ENCODE data around the gene IGF2BP1. TPM values are rescaled to one million over a fixed set of nuclear protein-coding genes. Genes with fewer than 3 reads are reported as not detected.

IGF2BP1 gene
- total and polyA plus RNA-seq, 2 donors (not counting 1 experiment from before 2014, with no cell fraction given) = under 0.01 to 1.1 TPM

- TF ChIP-seq EZH2 (IDR thresholded peaks at IDR 0.05; ENCODE audit: low read length, missing control alignments) (no peak), CTCF (conservative IDR thresholded peaks at IDR 0.05 in 1 of 2, IDR thresholded peaks at IDR 0.05 in 1 of 2; ENCODE audit: low read depth in 1 of 2, low read length in 2 of 2) (peak; percentile 90 to 91)
- H3K27ac ChIP-seq (ENCODE audit: insufficient read depth, low read length) = no peak overlapping the region
- H3K27me3 ChIP-seq (ENCODE audit: control insufficient read depth, insufficient read depth, low read length) = no peaks in the 10 kb centered on the region
- no peaks in the 10 kb centered on the region for H3K4me1 ChIP-seq (ENCODE audit: control insufficient read depth, extremely low read depth, insufficient read depth, low read length)
- H3K79me2 ChIP-seq (ENCODE audit: control insufficient read depth, insufficient read depth, low read length) = no peaks in the 10 kb centered on the region
- peak; percentile 33 to 54 for DNase-seq (ENCODE audit: low read depth in 2 of 2)
- no peaks in the 10 kb centered on the region for H3K36me3 ChIP-seq (ENCODE audit: control insufficient read depth, insufficient read depth, low read length)
- peak overlapping the region in 2 of 4 experiments; percentile 15 to 33 for H3K4me3 ChIP-seq (replicated peaks in 1 of 4; ENCODE audit: control extremely low read depth in 1 of 4, insufficient read depth in 1 of 4, low read depth in 3 of 4, low read length in 4 of 4)
- no peaks in the 10 kb centered on the region for H4K20me1 ChIP-seq (ENCODE audit: control insufficient read depth, extremely low read depth, insufficient read depth, low read length)
- no peak overlapping the region for H3K9ac ChIP-seq (ENCODE audit: insufficient read depth, low read length)
- peak overlapping the region; percentile 64 for H2AFZ ChIP-seq (ENCODE audit: low read length)
- peak overlapping the region; percentile 71 for H3K4me2 ChIP-seq (ENCODE audit: extremely low read depth, insufficient read depth, low read length)
- H3K9me3 ChIP-seq (ENCODE audit: control insufficient read depth, insufficient read depth, low read depth, low read length) = no peaks in the 10 kb centered on the region
Observed at GRCh38 chr17:49035470-49036269, 38.5 kb downstream of the IGF2BP1 start.

- H3K4me1 ChIP-seq (ENCODE audit: control insufficient read depth, extremely low read depth, insufficient read depth, low read length) = no peaks in the 10 kb centered on the region
- DNase-seq (ENCODE audit: low read depth in 2 of 2) = no peak
- no peaks in the 10 kb centered on the region for H3K79me2 ChIP-seq (ENCODE audit: control insufficient read depth, insufficient read depth, low read length)
- H4K20me1 ChIP-seq (ENCODE audit: control insufficient read depth, extremely low read depth, insufficient read depth, low read length) = no peaks in the 10 kb centered on the region
- TF ChIP-seq EZH2 (IDR thresholded peaks at IDR 0.05; ENCODE audit: low read length, missing control alignments) = no peak
- TF ChIP-seq CTCF (conservative IDR thresholded peaks at IDR 0.05 in 1 of 2, IDR thresholded peaks at IDR 0.05 in 1 of 2; ENCODE audit: low read depth in 1 of 2, low read length in 2 of 2) = no peak
- H3K4me2 ChIP-seq (ENCODE audit: extremely low read depth, insufficient read depth, low read length) = peak overlapping the region; percentile 71
- H3K9me3 ChIP-seq (ENCODE audit: control insufficient read depth, insufficient read depth, low read depth, low read length) = no peaks in the 10 kb centered on the region
- H3K36me3 ChIP-seq (ENCODE audit: control insufficient read depth, insufficient read depth, low read length) = no peaks in the 10 kb centered on the region
- H3K27me3 ChIP-seq (ENCODE audit: control insufficient read depth, insufficient read depth, low read length) = no peaks in the 10 kb centered on the region
- H2AFZ ChIP-seq (ENCODE audit: low read length) = no peak overlapping the region
- H3K9ac ChIP-seq (ENCODE audit: insufficient read depth, low read length) = no peak overlapping the region
- no peak overlapping the region for H3K4me3 ChIP-seq (replicated peaks in 1 of 4; ENCODE audit: control extremely low read depth in 1 of 4, insufficient read depth in 1 of 4, low read depth in 3 of 4, low read length in 4 of 4)
- no peak overlapping the region for H3K27ac ChIP-seq (ENCODE audit: insufficient read depth, low read length)
Observed at GRCh38 chr17:49036270-49036626, 39.1 kb downstream of the IGF2BP1 start.

- Histone ChIP-seq H2AFZ (ENCODE audit: low read length) (no peak overlapping the region), H3K4me1 (ENCODE audit: control insufficient read depth, extremely low read depth, insufficient read depth, low read length) (no peaks in the 10 kb centered on the region), H3K4me2 (ENCODE audit: extremely low read depth, insufficient read depth, low read length) (no peak overlapping the region), H4K20me1 (ENCODE audit: control insufficient read depth, extremely low read depth, insufficient read depth, low read length) (no peaks in the 10 kb centered on the region), H3K27ac (ENCODE audit: insufficient read depth, low read length) (no peak overlapping the region), H3K9ac (ENCODE audit: insufficient read depth, low read length) (no peak overlapping the region), H3K9me3 (ENCODE audit: control insufficient read depth, insufficient read depth, low read depth, low read length) (no peaks in the 10 kb centered on the region), H3K79me2 (ENCODE audit: control insufficient read depth, insufficient read depth, low read length) (no peaks in the 10 kb centered on the region), H3K4me3 (replicated peaks in 1 of 4; ENCODE audit: control extremely low read depth in 1 of 4, insufficient read depth in 1 of 4, low read depth in 3 of 4, low read length in 4 of 4) (no peak overlapping the region), H3K36me3 (ENCODE audit: control insufficient read depth, insufficient read depth, low read length) (no peaks in the 10 kb centered on the region), H3K27me3 (ENCODE audit: control insufficient read depth, insufficient read depth, low read length) (no peaks in the 10 kb centered on the region)
- TF ChIP-seq EZH2 (IDR thresholded peaks at IDR 0.05; ENCODE audit: low read length, missing control alignments) (no peak), CTCF (conservative IDR thresholded peaks at IDR 0.05 in 1 of 2, IDR thresholded peaks at IDR 0.05 in 1 of 2; ENCODE audit: low read depth in 1 of 2, low read length in 2 of 2) (no peak)
- DNase-seq (ENCODE audit: low read depth in 2 of 2) = no peak
Observed at GRCh38 chr17:49038138-49038537, 41.0 kb downstream of the IGF2BP1 start.
